GM19035 (cell line): ENCODE results near the gene SRGAP1.
A peak's percentile ranks its signal among the peaks of the same experiment; 100 is the strongest.

Experiments
- ATAC-seq: cut with Tn5 transposase; IDR thresholded peaks from one replicate; pipeline ENCODE4 v1.9.1; 2021; ENCODE audit not compliant: unreplicated experiment

The SRGAP1 gene

DNA sequence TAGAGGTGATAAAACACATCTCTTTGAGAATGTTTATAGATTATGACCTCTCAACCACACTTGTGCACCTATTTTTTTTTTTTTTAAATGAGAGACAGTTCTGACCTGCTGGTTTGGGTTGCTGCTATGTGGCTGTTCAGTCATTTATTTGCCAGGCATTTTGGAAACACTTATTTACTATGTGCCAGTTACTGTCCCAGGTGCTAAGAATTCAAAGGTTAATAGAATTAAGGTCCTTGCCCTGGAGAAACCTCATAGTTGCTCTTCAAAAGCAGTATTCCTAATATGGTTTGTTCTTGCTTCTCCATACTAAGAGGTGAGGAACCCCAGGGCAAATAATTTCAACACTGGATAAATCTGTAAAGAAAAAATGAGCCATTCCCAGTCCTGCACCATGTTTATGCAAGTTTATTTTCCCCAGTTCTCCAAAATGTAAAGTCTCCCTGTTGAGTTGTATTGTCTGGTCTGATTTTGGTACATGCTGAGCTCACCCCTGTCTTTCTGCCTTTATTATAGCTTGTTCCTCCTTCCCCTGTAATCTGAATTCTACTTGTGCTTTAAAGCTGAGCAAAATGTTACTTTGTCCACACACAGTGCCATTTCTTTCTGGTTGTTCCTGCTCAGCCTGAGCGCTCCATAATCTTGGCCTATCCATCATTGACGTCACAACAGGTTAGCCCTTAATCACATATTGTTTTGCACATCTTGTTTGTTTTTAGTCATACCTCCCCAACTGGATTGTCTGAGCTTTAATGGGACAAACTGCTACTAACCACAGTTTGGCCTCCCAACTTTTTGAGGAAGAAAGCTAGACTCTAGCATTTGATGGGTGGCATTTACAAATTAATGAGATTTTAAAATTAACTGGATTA is 56.7 kb downstream of the SRGAP1 start:
- no peak for ATAC-seq

DNA sequence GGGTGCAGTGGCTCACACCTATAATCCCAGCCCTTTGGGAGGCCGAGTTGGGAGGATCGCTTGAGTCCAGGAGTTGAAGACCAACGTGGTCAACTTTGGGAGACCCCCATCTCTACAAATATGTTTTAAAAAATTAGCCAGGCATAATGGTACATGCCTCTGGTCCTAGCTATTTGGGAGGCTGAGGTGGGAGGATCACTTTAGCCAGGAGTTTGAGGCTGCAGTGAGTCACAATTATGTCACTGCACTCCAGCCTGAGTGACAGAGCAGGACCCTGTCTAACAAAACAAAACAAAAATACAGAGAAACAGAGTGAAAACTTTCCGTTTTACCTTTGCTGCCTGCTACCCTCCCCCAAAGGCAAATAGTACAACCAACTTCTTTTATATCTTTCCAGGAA is 60.2 kb downstream of the SRGAP1 start:
- ATAC-seq: no peak

DNA sequence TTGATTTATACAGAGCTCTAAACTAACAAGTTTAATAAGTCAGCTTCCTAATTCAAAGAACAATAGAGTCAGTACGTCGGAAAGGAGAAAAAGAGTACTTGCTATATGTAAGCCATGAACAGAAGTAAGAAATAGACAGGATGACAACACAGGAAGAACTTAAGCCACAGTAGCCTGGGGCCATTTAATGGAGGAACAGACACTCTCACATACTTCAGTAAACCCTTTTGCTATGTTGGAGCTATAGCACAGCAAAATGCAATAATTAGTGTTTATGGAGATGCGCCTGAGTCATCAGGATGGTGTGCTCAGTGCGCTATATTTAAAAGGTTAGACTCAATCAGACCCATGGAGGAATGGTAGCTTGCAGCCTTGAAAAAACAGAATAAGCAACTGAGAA is 61.0 kb downstream of the SRGAP1 start:
- ATAC-seq: no peak

DNA sequence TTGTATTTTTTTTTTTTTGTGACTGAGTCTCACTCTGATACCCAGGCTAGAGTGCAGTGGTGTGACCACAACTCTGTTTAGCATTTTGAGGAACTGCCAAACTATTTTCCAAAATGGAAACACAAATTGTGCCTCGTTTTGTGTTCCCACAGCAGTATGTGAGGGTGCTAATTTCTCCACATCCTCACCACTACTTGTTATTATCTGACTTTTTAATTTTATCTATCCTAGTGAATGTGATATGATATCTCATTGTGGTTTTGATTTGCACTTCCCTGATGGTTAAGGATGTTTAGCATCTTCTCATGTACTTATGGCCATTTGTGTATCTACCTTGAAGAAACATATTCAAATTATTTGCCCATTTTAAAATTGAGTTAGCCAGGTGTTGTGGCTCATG is 62.4 kb downstream of the SRGAP1 start:
- no peak for ATAC-seq

DNA sequence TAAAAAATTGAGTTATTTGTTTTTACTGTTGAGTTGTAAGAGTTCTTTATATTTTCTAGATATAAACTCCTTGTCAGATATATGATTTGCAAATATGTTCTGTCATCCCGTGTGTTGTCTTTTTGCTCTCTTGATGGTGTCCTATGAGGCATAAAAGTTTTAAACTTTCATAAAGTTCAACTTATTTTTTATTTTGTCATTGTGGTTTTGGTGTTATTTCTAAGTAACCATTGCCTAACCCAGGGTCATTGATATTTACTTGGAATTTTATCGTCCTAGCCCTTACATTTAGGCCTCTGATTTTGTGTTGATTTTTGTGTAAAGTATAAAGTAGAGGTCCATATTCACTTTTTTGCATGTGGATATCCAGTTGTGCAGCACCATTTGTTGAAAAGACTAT is 63.1 kb downstream of the SRGAP1 start:
- ATAC-seq: no peak

DNA sequence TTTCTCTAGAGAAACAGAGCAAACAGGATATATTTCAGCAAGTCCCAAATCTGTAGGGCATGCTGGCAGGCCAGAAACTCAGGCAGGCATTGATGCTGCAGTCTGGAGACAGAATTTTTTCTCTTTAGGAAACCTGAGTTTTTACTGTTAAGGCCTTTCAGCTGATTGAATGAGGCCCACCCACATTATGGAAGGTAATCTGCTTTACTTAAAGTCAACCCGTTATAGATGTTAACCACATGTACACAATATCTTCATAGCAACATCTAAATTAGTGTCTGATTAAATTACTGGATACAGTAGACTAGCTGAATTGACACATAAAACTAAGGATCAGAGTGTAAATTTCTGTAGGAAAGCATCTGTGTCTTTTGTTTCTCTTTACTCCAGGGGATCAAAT is 65.2 kb downstream of the SRGAP1 start:
- ATAC-seq: no peak

DNA sequence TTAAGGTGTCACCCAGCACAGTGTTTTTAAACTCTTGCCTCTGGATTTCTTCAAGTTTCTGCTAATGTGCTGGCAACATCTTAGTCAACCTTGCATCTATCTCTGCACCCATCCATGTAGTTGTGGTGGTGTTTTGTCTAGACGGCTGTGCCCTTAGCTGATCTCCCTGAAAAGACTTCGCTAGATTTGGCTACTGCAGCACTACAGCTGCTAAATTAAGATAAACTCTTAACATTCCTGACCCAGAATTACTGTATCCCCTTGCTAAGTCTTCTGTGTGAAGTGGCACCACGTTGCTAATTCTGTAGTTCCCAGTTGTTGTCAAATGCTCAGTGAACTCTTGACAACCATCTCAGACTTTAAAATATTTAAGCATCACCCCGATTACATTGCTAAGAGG is 66.8 kb downstream of the SRGAP1 start:
- ATAC-seq: no peak

DNA sequence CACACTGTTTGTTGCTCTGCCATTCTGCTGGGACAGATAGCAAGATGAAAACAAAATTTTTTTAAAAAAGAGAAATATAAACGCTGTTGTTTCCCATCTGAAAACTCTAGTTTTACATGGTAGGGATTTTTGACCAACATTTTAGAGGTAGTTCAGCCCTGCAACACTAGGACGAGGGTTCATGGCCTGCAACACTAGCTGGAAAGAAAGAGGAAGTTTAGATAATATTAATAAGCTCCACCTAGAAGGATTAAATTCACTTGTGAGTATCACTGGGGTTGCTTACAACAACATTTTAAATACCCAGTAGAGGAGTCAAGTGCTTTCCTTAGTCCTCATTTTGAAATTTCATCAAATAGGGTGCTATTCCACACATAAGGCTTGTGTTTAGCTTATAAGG is 68.2 kb downstream of the SRGAP1 start:
- ATAC-seq: no peak

DNA sequence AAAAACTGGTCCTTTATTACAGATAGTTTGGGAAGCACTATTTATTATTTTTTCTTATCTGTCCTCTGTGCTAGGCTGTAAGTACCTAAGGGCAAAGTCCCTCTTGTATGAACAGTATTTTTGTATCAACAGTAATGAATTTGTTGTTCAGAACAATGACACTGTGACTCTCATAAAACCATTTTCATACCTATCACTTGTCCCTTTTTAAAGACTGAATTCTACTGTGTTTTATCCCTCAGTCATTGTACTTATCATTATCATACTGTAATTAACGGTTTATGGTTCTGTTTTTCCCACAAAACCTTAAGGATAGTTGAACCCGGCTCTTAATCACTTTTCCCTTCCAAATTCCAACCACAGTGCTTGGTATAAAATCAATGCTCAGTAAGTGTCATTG is 69.4 kb downstream of the SRGAP1 start:
- ATAC-seq: no peak

DNA sequence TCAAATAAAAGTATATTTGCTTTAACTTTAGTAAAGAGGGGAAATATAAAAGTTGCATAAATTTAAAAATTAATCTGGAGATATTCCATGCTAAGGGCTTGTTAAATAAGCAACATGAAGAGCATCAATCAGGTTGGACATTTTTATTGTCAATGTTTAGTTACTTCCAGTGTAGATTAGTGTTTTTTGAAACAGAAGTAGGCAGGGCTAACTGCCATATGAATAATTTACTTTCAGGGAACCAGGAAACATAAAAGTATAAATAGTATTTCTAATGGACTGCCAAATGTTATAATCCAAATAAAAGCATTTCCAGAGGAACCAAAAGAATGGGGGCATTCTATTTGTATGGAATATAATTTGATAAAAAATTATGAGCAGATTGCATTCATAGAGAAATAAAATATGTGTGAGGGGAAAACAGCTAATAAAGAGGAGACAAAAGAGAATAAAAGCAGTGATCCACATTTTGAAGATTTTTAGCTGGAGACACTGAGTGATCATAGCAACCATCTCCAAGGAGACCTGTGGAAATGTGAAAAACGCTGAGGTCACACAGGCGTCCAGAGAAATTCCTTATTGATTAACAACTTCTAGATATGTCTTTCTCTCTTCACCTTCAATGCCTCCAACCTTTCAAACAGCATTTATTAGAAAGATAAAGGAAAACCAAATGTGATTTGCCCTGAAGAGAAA is 70.8 kb downstream of the SRGAP1 start:
- ATAC-seq: no peak

DNA sequence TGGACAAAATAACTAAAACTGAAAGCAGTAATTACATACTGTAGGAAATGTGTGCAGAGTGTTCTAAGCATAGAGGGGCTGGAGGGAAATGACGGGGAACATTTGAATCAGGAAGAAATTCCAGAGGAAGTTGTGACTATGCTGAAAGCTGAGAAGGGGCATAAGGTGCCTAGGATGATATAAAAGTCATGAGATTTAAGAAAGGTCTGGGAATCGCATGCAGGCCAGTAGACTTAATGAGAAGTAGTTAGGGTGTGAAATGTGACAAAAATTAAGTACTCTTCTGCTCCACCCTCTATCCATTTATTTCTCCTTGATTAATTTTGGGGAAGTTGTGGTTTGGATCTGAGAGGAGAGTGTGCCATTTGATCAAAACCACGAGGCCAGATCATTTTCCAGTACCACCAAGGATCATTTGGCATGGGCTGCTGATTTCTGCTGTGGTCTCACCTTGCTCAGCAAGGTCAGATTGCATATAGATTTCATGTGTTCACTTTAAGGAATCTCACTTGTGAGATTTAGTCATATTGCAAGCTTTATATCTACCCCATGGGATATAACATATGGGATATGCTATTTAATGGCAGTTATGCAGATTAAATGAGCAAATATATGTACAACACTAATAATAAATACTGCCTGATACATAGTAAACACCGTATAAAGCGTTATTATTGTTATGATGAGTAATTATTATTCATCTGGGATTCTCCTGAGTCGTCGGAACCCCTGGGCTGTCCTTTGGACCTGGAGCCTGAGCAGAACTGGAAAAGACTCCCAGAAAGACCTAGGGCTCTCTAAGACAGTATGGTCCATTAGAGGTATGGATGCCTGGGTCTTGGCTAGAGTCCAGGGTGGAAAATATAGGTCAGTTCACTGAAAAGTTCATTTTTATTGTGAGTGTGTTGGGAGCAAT is 72.3 kb downstream of the SRGAP1 start:
- no peak for ATAC-seq

DNA sequence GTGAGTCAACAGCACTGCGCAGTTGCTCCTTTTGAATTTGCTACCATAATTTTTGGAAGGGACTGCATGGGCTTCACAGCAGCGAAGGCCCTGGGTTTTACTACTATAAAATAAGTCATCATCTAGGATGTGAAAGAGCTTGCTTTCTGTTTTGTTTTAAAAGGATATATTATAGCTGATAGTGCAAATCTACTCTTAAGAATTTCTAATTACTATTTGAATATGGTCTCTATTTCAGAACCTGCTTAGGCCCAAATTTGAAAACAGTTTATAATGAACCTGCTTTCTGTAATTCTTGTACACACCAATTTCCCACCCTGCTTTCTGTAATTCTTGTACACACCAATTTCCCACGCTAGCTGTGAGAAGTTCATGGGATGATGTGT is 73.0 kb downstream of the SRGAP1 start:
- ATAC-seq: no peak

DNA sequence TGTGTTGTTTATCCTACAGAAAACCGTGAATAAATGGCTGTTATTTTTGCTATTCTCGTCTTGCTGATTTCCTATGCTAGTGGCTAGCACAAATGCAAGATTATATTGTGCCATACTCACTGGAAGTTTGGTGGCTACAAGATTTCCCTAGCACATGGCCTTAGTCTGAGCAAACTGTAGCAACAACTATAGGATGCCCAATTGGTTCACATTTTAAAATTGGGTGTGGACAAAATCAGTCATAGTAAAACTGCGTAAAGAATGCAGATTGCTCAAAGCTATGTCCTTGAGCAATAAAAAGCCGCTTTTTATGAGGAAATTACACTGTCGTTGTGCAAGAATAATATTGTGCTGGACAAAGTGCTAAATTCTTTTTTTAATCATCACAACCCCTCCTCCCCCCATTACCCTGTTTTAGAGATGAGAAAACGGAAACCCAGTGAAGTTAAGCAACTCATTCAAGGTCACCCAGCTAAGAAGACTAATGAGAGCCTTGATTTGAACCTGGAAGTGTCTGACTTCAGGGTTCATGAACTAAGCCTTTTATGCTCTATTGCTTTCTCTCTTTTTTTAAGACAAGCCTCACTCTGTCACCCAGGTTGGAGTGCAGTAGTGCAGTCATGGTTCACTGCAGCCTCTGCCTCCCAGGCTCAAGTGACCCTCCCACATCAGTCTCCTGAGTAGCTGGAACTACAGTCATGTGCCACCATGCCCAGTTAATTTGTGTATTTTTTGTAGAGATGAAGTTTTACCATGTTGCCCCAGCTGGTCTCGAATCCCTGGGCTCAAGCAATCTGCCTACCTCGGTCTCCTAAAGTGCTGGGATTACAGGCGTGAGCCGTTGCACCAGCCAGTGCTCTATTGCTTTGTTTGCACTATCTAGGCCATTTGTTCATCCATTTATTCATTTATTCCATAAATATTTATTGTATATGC is 73.6 kb downstream of the SRGAP1 start:
- ATAC-seq: peak; percentile 47

DNA sequence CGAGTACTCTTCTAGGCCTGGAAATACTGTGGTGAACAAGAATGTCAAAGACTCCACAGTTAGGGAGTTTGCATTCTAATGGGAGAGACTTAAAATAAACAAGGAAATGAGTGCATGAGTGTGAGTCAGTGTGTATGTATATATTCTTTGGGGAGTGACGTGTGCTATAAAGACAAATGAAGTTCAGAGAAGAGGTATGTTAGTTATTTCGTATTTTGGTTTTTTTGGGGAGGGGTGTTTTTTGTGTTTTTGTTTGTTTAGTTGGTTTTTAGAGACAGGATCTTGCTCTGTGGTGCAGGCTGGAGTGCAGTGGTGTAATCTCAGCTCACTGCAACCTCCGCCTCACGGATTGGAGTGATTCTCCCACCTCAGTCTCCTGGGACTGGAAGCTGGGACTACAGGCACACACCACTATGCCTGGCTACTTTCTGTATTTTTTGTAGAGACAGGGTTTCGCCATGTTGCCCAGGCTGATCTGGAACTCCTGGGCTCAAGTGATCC is 74.3 kb downstream of the SRGAP1 start:
- no peak for ATAC-seq

DNA sequence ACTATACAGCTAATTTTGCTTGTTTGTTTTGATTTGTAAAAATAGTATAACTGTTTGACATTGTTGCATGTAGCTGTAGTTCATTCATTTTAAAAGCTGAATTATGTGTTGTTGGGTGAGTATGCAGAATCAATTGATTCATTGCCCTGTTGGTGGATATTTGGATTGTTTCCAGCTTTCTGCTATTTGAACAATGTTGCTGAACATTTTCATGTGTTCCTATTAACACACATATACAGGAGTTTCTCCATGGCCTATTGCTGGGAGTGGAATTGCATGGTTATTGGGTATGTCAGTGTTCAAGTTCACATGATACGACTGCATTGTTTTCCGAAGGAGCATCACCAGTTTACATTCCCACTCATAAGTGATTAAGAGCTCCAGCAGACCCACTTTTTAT is 75.3 kb downstream of the SRGAP1 start:
- no peak for ATAC-seq

DNA sequence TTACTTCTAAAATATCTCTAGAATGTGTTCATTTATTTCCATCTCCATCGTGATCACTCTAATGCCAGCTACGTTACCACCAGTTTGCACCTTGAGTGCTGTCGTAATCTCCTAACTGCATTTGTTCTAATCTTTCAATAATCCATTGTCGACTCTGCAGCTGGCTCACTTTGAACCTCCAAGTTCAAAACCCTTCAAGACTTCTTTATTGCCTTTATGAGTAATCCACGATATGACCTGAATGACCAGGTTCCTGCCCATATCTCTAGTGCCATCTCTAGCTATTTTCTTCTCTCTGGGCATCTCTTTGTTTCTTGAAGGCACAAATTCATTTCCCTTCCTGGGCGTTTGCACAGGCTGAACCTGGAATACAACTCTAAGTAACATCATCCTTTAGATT is 76.7 kb downstream of the SRGAP1 start:
- ATAC-seq: no peak

DNA sequence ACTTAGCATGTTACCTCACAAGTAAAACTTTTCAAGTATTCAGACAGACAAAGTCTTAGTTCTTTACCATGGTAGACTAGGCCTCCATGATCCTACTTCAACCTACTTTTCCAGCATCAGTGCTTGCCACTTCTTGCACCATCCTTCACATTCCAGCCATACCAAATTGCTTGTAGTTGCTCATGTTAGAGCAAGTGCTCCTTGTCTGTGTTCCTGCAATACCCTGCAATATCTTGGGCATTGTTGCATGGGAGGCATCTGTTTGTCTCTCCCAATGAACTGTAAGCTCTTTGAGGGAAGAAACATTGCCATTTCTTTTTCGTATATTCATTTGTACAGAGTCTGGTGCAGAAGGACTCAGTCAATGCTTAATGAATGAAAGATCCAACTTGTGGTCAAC is 78.0 kb downstream of the SRGAP1 start:
- no peak for ATAC-seq

DNA sequence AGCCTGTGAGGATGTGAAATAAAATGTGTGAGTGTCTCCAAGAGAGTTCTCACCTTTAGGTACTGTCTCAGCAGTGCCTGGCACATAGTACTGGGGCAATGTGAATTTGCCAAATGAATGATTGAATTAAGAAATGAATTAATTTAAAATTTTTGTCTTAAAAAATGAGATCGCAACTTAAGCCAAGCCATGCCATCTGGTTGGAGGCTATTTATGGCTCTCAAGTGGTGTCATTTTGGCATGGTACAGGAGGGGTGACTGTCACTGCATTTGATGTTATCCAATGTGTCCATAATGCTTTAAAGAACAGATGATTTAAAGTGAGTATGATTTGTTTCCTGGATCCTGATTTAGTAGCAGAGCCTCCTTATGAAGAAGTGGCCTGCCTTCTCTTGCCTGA is 80.3 kb downstream of the SRGAP1 start:
- ATAC-seq: no peak

DNA sequence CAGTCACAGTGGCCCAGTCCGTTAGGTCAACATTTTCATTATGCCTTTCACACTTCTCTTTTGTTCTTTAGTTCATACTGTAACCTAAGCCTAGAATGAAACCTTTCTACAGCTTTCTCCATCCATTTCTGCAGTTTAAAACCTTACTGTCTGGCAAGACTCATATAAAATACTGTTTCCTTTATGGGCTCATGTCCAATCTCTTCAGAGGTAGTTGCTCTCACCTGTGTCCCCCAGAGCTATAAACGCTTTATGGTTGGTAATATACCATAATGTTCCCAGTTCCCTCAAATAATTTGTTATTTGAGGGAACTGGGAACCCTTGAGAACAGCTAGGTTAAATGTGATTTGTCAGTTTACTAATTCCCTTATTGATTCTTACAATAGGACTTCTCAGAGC is 83.0 kb downstream of the SRGAP1 start:
- ATAC-seq: no peak

DNA sequence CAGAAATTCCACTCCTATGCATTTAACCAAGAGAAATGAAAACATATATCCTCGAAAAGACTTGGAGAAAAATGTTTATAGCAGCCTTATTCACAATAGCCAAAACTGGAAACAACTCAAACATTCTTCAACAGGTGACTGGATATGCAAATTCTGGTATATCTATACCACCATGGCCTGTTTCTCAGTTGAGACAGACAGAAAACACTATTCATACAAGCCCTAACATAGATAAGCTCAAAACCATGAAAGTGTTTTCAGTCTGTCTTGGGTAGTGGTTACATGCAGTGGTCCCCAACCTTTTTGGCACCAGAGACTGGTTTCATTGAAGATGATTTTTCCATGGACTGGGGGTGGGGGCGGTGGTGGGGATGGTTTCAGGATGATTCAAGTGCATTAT is 83.8 kb downstream of the SRGAP1 start:
- peak; percentile 73 for ATAC-seq
